HFF-Myc (cell line): Measurements from ENCODE around the gene ITSN1.

ENCODE experiments used
- DNase-seq: peaks from one replicate; pipeline ENCODE4 v3.0.0-alpha.2; 2011; ENCODE audit warnings: low read depth; ENCODE audit errors: extremely low read depth
- H3K4me3 ChIP-seq: replicated peaks from 2 replicates; pipeline ENCODE4 v1.5.1; 2011; ENCODE audit warnings: low read depth, mild to moderate bottlenecking, control low read depth, low read length
- TF ChIP-seq, protein P1 (sequence below): IDR thresholded peaks from 2 replicates; pipeline ENCODE4 v1.5.1; 2012; ENCODE audit warnings: mild to moderate bottlenecking, low read depth, low read length, control low read depth; ENCODE audit errors: missing control alignments

Gene ITSN1

DNA sequence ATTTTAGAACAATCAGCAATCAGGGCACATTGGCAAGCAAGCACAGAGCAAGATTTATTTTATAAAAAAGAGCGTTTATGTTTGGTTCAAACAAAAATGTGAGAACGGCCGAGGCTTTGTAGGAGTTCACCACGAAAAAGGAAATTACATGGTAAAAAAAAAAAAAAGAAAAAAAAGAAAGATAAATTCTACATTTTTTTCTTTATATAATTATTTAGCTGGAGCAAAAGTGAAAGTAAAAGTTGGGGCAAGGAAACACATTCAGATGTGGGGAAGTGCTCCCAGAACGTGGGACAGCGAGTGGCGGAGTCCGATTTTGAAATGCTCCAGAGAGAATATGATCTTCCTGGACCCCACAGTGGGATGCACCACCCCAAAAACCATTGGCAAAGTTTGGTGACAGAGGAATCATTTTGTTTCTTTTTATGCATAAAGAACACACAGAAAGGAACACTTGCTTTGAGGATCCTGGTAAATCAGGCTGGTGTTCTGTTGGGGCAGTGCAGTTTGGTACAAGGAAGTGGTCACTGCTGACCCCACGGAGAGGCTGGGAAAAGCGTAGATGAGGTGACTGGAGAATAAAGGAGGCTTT lies 289.6 kb downstream of the ITSN1 start:
- DNase-seq, result no peak
- no peak overlapping the region for H3K4me3 ChIP-seq
- TF ChIP-seq, protein P1, sequence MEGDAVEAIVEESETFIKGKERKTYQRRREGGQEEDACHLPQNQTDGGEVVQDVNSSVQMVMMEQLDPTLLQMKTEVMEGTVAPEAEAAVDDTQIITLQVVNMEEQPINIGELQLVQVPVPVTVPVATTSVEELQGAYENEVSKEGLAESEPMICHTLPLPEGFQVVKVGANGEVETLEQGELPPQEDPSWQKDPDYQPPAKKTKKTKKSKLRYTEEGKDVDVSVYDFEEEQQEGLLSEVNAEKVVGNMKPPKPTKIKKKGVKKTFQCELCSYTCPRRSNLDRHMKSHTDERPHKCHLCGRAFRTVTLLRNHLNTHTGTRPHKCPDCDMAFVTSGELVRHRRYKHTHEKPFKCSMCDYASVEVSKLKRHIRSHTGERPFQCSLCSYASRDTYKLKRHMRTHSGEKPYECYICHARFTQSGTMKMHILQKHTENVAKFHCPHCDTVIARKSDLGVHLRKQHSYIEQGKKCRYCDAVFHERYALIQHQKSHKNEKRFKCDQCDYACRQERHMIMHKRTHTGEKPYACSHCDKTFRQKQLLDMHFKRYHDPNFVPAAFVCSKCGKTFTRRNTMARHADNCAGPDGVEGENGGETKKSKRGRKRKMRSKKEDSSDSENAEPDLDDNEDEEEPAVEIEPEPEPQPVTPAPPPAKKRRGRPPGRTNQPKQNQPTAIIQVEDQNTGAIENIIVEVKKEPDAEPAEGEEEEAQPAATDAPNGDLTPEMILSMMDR, result no peak

DNA sequence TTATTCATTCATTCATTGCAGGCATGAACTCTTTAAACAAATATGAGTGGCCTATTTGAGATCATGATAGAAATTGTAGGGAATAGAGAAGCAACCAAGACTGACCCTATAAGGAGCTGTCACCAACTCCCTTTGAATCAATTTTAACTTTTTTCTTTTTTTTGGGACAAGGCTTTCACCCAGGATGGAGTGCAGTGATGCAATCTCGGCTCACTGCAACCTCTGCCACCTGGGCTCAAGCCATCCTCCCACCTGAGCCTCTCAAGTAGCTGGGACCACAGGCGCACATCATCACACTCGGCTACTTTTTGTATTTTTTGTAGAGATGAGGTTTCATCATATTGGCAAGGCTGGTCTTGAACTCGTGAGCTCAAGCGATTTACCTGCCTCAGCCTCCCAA lies 290.4 kb downstream of the ITSN1 start:
- H3K4me3 ChIP-seq, result no peak overlapping the region
- TF ChIP-seq, protein P1, result no peak
- no peak for DNase-seq

DNA sequence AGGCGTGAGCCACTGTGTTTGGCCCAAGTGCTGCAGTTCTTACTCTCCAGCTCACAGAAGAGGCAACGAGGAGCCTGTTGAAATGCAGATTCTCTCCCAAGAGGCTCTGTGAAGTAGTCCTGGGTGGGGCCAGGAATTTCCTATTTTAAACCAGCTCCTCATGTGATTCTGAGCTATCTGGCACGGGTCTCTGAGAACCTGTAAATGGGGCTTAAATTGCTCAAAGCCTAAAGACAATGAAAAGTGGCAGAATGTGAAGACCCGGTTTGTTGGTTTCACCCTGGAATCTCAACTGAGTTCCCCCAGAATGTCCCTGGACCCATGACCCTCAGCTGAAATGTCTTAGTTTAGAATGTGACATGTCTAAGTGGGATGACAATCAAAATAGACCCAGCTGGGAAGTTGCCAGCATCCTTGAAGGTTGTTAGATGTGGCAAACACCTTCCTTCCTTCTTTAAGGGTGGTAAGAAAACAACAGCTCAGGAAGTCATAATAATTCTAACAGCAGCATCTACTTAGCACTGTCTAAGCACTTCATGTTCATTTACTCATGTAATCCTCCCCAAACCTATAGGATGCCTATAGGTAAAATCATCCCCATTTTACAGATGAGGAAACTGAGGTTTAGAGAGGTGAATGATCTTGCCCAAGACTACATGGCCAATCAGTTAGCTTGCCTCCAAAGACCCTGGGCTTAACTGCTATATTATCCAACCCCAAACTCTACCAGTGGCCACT lies 294.2 kb downstream of the ITSN1 start:
- DNase-seq, result no peak
- no peak overlapping the region for H3K4me3 ChIP-seq
- TF ChIP-seq, protein P1, result no peak

DNA sequence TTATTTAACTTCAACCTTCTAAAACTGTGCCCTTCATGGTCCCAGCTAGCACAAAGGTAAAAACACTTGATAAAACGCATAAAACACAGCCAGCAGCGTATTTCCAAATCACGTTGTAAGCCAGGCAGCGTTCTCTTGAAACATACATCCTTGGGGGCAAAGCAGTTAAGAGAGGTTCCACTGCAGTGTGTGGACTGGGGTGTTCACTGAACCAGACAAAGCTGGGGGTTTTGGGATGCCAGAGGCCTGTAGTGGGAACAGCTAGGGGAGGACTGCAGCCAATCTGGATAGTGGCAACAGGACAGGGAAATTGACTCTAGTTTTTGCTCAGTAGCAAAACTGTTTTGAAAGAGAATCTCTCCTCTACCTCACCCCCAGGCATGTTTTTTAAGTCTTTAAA lies 294.8 kb downstream of the ITSN1 start:
- H3K4me3 ChIP-seq, result no peak overlapping the region
- TF ChIP-seq, protein P1, result no peak
- no peak for DNase-seq

DNA sequence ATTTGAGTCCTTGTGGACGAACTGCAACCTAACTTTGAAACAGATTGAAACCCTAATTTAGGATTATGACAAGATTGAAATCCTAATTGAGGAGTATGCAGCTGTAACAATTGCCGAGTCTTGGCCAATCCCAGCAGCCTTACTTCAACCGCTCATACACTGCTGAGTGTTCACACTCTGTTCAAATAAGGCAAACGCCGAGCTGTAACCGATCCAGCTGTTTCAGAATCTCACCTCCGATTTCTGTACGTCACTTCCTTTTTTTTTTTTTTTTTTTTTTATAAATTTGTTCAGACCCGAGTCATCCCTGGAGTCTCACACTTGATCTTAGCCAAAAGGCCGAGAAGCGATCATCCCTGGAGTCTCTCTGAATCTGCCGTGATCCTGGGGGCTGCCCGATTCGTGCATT lies 295.6 kb downstream of the ITSN1 start:
- DNase-seq, result no peak
- H3K4me3 ChIP-seq, result no peak overlapping the region
- TF ChIP-seq, protein P1, result no peak

DNA sequence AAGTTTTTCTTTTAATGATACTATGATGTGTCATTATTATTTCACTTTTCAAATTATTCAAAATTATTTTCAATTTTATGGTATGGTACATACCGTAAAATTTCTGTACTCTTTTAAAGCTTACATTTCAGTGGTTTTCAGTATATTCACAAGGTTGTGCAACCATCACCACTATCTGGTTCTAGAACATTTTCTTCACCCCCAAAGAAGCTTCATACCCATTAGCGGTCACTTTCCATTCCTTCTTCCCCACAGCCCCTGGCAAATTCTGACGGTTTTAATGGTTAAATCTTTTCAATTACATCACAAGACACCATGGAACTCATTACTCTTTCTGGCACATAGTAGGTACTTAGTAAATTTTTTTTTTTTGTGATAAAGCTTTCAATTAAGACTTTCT lies 296.1 kb downstream of the ITSN1 start:
- no peak for DNase-seq
- H3K4me3 ChIP-seq, result no peak overlapping the region

More for the DNA sequence above, 296.1 kb downstream of the ITSN1 start:
- TF ChIP-seq, protein P1, result no peak
